Stimulated activated CD4-positive, alpha-beta T cell treated with anti-CD3 and anti-CD28 coated beads, TNF-alpha, amount 100 ng/mL, for 24 hours (primary cell): ENCODE results near the gene KCNA4.
"Not testable (repeated sequence)": the region's sequence is repeated elsewhere in the genome, so short reads cannot be mapped to it uniquely, and the experiment has no call there.

ENCODE experiments used
- DNase-seq, 3 experiments: peaks; one replicate each; pipeline ENCODE4 v3.0.0-alpha.2; 2020; ENCODE audit warnings: low read depth in 3 of 3

KCNA4 gene

GRCh38 chr11:30016588-30017363 is at the start of gene KCNA4:
Gene KCNA4 (minus strand): TSS chr11:30017030. CDS start chr11:30012678, 4,352 bp downstream.
- no peak for DNase-seq

- no peak for DNase-seq
Observed at GRCh38 chr11:30062103-30062502, 45.3 kb upstream of the KCNA4 start.

- no peak for DNase-seq
Observed at GRCh38 chr11:30059172-30059815, 42.5 kb upstream of the KCNA4 start.

- DNase-seq: no peak
Observed at GRCh38 chr11:30049214-30049613, 32.4 kb upstream of the KCNA4 start.

- DNase-seq: no peak
Observed at GRCh38 chr11:30046578-30046945, 29.7 kb upstream of the KCNA4 start.

- no peak for DNase-seq
Observed at GRCh38 chr11:30045921-30046577, 29.2 kb upstream of the KCNA4 start.

GRCh38 chr11:30045144-30045543 is 28.3 kb upstream of the KCNA4 start:
- no peak for DNase-seq

- DNase-seq: no peak
Observed at GRCh38 chr11:30041171-30041570, 24.3 kb upstream of the KCNA4 start.

GRCh38 chr11:30034746-30035145 is 17.9 kb upstream of the KCNA4 start:
- not testable (repeated sequence) for DNase-seq

GRCh38 chr11:30034166-30034565 is 17.3 kb upstream of the KCNA4 start:
- not testable (repeated sequence) for DNase-seq

- DNase-seq: no peak
Observed at GRCh38 chr11:30025396-30026139, 8.7 kb upstream of the KCNA4 start.

GRCh38 chr11:30023074-30023473 is 6.2 kb upstream of the KCNA4 start:
- DNase-seq: no peak

- no peak for DNase-seq
Observed at GRCh38 chr11:30019481-30019880, 2.7 kb upstream of the KCNA4 start.

- DNase-seq: no peak
Observed at GRCh38 chr11:30018495-30018894, 1.7 kb upstream of the KCNA4 start.

GRCh38 chr11:30017445-30017895 is 640 bp upstream of the KCNA4 start:
- no peak for DNase-seq

GRCh38 chr11:30015725-30016412 is 961 bp downstream of the KCNA4 start:
- no peak for DNase-seq

GRCh38 chr11:30012346-30012745 is 4.5 kb downstream of the KCNA4 start:
- DNase-seq: no peak

- DNase-seq: no peak
Observed at GRCh38 chr11:30009060-30009459, 7.8 kb downstream of the KCNA4 start.

GRCh38 chr11:30006876-30007275 is 10.0 kb downstream of the KCNA4 start:
- no peak for DNase-seq

GRCh38 chr11:30002157-30002785 is 14.6 kb downstream of the KCNA4 start:
- DNase-seq: no peak
